Panc1 (cell line): ENCODE data around the gene COPB1.

Experiments
- POLR2AphosphoS5 ChIP-seq: IDR thresholded peaks from 2 replicates; pipeline ENCODE4 v1.6.1; 2012; ENCODE audit warnings: mild to moderate bottlenecking, low read depth, low read length, moderate library complexity
- SIN3A ChIP-seq: IDR thresholded peaks from 2 replicates; pipeline ENCODE4 v1.6.1; 2012; ENCODE audit warnings: low read depth, mild to moderate bottlenecking, low read length, moderate library complexity, borderline replicate concordance; ENCODE audit not compliant: insufficient read depth
- TF ChIP-seq, protein P1 (sequence below): fragments of 450-650 bp; IDR thresholded peaks from 2 replicates; pipeline ENCODE4 v1.5.1; 2017; ENCODE audit warnings: mild to moderate bottlenecking
- TF ChIP-seq, protein P2 (sequence below), 2 experiments: IDR thresholded peaks; 2 replicates each; pipeline ENCODE4 v1.6.1; 2011 to 2012; ENCODE audit warnings: low read depth in 2 of 2, control low read depth in 1 of 2, low read length in 1 of 2, mild to moderate bottlenecking in 1 of 2, moderate library complexity in 1 of 2; ENCODE audit not compliant: insufficient read depth in 1 of 2

GRCh38 chr11:14522245-14522644 lies 22.6 kb upstream of the COPB1 start:
- TF ChIP-seq, protein P1, sequence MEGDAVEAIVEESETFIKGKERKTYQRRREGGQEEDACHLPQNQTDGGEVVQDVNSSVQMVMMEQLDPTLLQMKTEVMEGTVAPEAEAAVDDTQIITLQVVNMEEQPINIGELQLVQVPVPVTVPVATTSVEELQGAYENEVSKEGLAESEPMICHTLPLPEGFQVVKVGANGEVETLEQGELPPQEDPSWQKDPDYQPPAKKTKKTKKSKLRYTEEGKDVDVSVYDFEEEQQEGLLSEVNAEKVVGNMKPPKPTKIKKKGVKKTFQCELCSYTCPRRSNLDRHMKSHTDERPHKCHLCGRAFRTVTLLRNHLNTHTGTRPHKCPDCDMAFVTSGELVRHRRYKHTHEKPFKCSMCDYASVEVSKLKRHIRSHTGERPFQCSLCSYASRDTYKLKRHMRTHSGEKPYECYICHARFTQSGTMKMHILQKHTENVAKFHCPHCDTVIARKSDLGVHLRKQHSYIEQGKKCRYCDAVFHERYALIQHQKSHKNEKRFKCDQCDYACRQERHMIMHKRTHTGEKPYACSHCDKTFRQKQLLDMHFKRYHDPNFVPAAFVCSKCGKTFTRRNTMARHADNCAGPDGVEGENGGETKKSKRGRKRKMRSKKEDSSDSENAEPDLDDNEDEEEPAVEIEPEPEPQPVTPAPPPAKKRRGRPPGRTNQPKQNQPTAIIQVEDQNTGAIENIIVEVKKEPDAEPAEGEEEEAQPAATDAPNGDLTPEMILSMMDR: no peak
- TF ChIP-seq SIN3A (no peak), POLR2AphosphoS5 (no peak)
- TF ChIP-seq, protein P2, sequence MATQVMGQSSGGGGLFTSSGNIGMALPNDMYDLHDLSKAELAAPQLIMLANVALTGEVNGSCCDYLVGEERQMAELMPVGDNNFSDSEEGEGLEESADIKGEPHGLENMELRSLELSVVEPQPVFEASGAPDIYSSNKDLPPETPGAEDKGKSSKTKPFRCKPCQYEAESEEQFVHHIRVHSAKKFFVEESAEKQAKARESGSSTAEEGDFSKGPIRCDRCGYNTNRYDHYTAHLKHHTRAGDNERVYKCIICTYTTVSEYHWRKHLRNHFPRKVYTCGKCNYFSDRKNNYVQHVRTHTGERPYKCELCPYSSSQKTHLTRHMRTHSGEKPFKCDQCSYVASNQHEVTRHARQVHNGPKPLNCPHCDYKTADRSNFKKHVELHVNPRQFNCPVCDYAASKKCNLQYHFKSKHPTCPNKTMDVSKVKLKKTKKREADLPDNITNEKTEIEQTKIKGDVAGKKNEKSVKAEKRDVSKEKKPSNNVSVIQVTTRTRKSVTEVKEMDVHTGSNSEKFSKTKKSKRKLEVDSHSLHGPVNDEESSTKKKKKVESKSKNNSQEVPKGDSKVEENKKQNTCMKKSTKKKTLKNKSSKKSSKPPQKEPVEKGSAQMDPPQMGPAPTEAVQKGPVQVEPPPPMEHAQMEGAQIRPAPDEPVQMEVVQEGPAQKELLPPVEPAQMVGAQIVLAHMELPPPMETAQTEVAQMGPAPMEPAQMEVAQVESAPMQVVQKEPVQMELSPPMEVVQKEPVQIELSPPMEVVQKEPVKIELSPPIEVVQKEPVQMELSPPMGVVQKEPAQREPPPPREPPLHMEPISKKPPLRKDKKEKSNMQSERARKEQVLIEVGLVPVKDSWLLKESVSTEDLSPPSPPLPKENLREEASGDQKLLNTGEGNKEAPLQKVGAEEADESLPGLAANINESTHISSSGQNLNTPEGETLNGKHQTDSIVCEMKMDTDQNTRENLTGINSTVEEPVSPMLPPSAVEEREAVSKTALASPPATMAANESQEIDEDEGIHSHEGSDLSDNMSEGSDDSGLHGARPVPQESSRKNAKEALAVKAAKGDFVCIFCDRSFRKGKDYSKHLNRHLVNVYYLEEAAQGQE (IDR thresholded peaks at IDR 0.05; ENCODE audit: insufficient read depth in 1 of 2, low read depth in 2 of 2, low read length in 1 of 2): no peak
